ENCODE results near the gene FHAD1.

The FHAD1 gene

GRCh38 chr1:15311122-15311822 is 64.2 kb downstream of the FHAD1 start:
- TF ChIP-seq TEAD4 (IDR thresholded peaks at IDR 0.05) (no peak), ZBTB7A (IDR thresholded peaks at IDR 0.05; ENCODE audit: low read depth) (no peak), FOXM1 (IDR thresholded peaks at IDR 0.05; ENCODE audit: borderline replicate concordance, low read depth) (no peak), MAX (IDR thresholded peaks at IDR 0.05) (no peak), TCF12 (IDR thresholded peaks at IDR 0.05; ENCODE audit: low read depth) (no peak), NFIC (IDR thresholded peaks at IDR 0.05) (no peak), YY1 (IDR thresholded peaks at IDR 0.05; ENCODE audit: low read depth) (no peak), CEBPB (IDR thresholded peaks at IDR 0.05) (no peak), EGR1 (IDR thresholded peaks at IDR 0.05) (no peak), RAD21 (IDR thresholded peaks at IDR 0.05; ENCODE audit: low read depth) (no peak), EP300 (IDR thresholded peaks at IDR 0.05; ENCODE audit: borderline replicate concordance) (no peak)

- TF ChIP-seq EGR1 (IDR thresholded peaks at IDR 0.05) (no peak), USF1 (IDR thresholded peaks at IDR 0.05) (no peak), MAX (IDR thresholded peaks at IDR 0.05) (no peak), TEAD4 (IDR thresholded peaks at IDR 0.05) (no peak), FOXM1 (IDR thresholded peaks at IDR 0.05; ENCODE audit: borderline replicate concordance, low read depth) (no peak), TCF12 (IDR thresholded peaks at IDR 0.05; ENCODE audit: low read depth) (no peak), NFIC (IDR thresholded peaks at IDR 0.05) (no peak), CEBPB (IDR thresholded peaks at IDR 0.05) (no peak), RAD21 (IDR thresholded peaks at IDR 0.05; ENCODE audit: low read depth) (no peak), EP300 (IDR thresholded peaks at IDR 0.05; ENCODE audit: borderline replicate concordance) (no peak), YY1 (IDR thresholded peaks at IDR 0.05; ENCODE audit: low read depth) (no peak), ZBTB7A (IDR thresholded peaks at IDR 0.05; ENCODE audit: low read depth) (no peak), TAF1 (IDR thresholded peaks at IDR 0.05; ENCODE audit: low read depth) (no peak)
These were observed 64.9 kb downstream of the FHAD1 start for GRCh38 chr1:15311880-15312279.

GRCh38 chr1:15312626-15313411 is 65.8 kb downstream of the FHAD1 start:
- TF ChIP-seq USF1 (IDR thresholded peaks at IDR 0.05): no peak
- no peak for TF ChIP-seq CREB1 (IDR thresholded peaks at IDR 0.05; ENCODE audit: low read depth)
- TF ChIP-seq CEBPB (IDR thresholded peaks at IDR 0.05): no peak
- no peak for TF ChIP-seq TCF12 (IDR thresholded peaks at IDR 0.05; ENCODE audit: low read depth)
- TF ChIP-seq FOXM1 (IDR thresholded peaks at IDR 0.05; ENCODE audit: borderline replicate concordance, low read depth): no peak
- TF ChIP-seq TEAD4 (IDR thresholded peaks at IDR 0.05): no peak
- no peak for TF ChIP-seq YY1 (IDR thresholded peaks at IDR 0.05; ENCODE audit: low read depth)
- no peak for TF ChIP-seq REST (IDR thresholded peaks at IDR 0.05; ENCODE audit: low read depth)
- TF ChIP-seq ZBTB7A (IDR thresholded peaks at IDR 0.05; ENCODE audit: low read depth): no peak
- no peak for TF ChIP-seq MAX (IDR thresholded peaks at IDR 0.05)
- TF ChIP-seq NFIC (IDR thresholded peaks at IDR 0.05): no peak
- TF ChIP-seq EGR1 (IDR thresholded peaks at IDR 0.05): no peak
- no peak for TF ChIP-seq EP300 (IDR thresholded peaks at IDR 0.05; ENCODE audit: borderline replicate concordance)
- TF ChIP-seq TAF1 (IDR thresholded peaks at IDR 0.05; ENCODE audit: low read depth): no peak
- no peak for TF ChIP-seq RAD21 (IDR thresholded peaks at IDR 0.05; ENCODE audit: low read depth)

GRCh38 chr1:15314328-15315281 is 67.6 kb downstream of the FHAD1 start:
- no peak for TF ChIP-seq USF1 (IDR thresholded peaks at IDR 0.05)
- no peak for TF ChIP-seq NFIC (IDR thresholded peaks at IDR 0.05)
- no peak for TF ChIP-seq CEBPB (IDR thresholded peaks at IDR 0.05)
- TF ChIP-seq TAF1 (IDR thresholded peaks at IDR 0.05; ENCODE audit: low read depth): no peak
- no peak for TF ChIP-seq EP300 (IDR thresholded peaks at IDR 0.05; ENCODE audit: borderline replicate concordance)
- no peak for TF ChIP-seq FOXM1 (IDR thresholded peaks at IDR 0.05; ENCODE audit: borderline replicate concordance, low read depth)
- TF ChIP-seq EGR1 (IDR thresholded peaks at IDR 0.05): no peak
- TF ChIP-seq ZBTB7A (IDR thresholded peaks at IDR 0.05; ENCODE audit: low read depth): no peak

GRCh38 chr1:15315815-15316214 is 68.8 kb downstream of the FHAD1 start:
- TF ChIP-seq TAF1 (IDR thresholded peaks at IDR 0.05; ENCODE audit: low read depth) (no peak), ZBTB7A (IDR thresholded peaks at IDR 0.05; ENCODE audit: low read depth) (no peak), RAD21 (IDR thresholded peaks at IDR 0.05; ENCODE audit: low read depth) (no peak), TEAD4 (IDR thresholded peaks at IDR 0.05) (no peak)
